Frontal cortex (tissue), 4 donors: ENCODE measurements around the gene MYG1. TPM values are rescaled to one million over a fixed set of nuclear protein-coding genes. Genes with fewer than 3 reads are reported as not detected.
"Not testable (repeated sequence)": the region's sequence is repeated elsewhere in the genome, so short reads cannot be mapped to it uniquely, and the experiment has no call there.

Experiments used
- DNase-seq, 2 donors: peaks; one replicate each; pipeline ENCODE4 v3.0.0; 2012; ENCODE audit warnings: low spot score in 2 of 2
- FAIRE-seq: peaks from 2 replicates; lab custom pipeline; 2012; peaks lifted over from hg19 to GRCh38; lab: Jason Lieb, UNC
- total RNA-seq: library from RNA; depleted of rRNA; stranded (reverse); fragments of >200 nt; gene quantifications from one replicate; pipeline ENCODE4 v1.2.3, GENCODE V29; 2014
- donor health status: control.
- donor health status: control.
- donor health status: control.

Gene MYG1
- total RNA-seq, 1 donor from 2014 or later: 45.7 TPM

GRCh38 chr12:53279888-53280498, 19.5 kb upstream of the MYG1 start:
- no peak for DNase-seq
- no peak for FAIRE-seq

- FAIRE-seq: no peak
Observed at GRCh38 chr12:53286448-53286847, 13.0 kb upstream of the MYG1 start.

DNA sequence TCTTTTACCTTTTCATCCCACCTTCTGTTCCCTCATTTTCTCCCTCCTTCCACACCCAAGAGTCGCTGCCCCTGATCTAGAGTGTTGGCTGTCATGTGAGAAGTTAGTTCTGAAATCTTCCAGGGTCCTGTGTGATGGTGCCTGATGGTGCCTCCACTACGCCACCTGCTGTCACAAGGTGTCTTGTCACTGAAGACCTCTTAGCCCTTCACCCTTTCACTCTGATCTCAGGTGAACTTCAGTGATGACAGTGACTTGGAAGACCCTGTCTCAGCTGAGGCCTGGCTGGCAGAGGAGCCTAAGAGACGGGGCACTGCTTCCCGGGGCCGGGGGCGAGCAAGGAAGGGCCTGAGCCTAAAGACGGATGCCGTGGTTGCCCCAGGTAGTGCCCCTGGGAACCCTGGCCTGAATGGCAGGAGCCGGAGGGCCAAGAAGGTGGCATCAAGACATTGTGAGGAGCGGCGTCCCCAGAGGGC, 11.7 kb upstream of the MYG1 start:
- DNase-seq (peak; percentile 52 to 75), FAIRE-seq (no peak)

More at GRCh38 chr12:53286448-53286847, 13.0 kb upstream of the MYG1 start:
- DNase-seq: no peak

DNA sequence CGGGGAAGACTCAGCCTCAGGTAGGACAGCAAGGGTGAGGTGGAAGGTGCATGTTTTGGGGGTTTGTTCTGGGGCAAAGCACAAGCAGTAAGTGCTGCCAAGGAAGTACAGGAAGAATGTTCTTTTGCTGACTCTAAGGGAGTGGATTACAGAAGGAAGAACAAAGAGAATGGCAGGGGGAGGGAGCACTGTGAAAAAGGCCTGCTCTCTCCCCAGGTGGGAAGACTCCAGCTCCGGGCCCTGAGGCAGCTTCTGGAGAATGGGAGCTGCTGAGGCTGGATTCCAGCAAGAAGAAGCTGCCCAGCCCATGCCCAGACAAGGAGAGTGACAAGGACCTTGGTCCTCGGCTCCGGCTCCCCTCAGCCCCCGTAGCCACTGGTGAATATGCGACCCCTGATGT, 11.2 kb upstream of the MYG1 start:
- DNase-seq (no peak), FAIRE-seq (no peak)

- FAIRE-seq: no peak
Observed at GRCh38 chr12:53289891-53290290, 9.6 kb upstream of the MYG1 start.

GRCh38 chr12:53290661-53291060, 8.8 kb upstream of the MYG1 start:
- no peak for DNase-seq
- FAIRE-seq: no peak

More at GRCh38 chr12:53289891-53290290, 9.6 kb upstream of the MYG1 start:
- DNase-seq: no peak

DNA sequence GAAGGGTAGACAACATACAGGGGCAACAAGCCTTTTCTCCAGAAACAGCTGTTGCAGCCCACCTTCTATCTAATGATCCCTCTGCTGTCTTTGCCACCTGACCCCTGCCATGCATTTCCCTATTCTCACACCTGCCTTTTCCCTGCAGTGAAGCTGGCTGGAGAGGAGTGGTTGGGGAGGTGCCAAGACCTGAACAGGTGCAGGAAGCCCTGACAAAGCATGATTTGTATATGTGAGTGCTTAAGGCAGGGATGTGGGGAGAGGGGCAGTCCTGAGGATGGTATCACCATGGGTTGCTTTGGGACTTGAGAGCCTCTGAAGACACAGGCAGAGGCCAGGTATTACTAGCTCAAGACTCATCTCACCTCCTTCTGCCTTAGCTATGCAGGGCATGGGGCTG, 7.1 kb upstream of the MYG1 start:
- FAIRE-seq: no peak

GRCh38 chr12:53295070-53295890, 4.2 kb upstream of the MYG1 start, which contains the start of gene PFDN5:
Gene PFDN5 (plus strand): TSS chr12:53295542. CDS start chr12:53295568, 26 bp downstream.
- DNase-seq (peak; percentile 71 to 86), FAIRE-seq (no peak)

More for the DNA sequence above, 7.1 kb upstream of the MYG1 start:
- DNase-seq: no peak

GRCh38 chr12:53295891-53296219, 3.6 kb upstream of the MYG1 start:
- no peak for DNase-seq
- FAIRE-seq: no peak

- FAIRE-seq, DNase-seq: not testable (repeated sequence)
Observed at GRCh38 chr12:53297106-53297505, 2.4 kb upstream of the MYG1 start.

GRCh38 chr12:53298164-53298563, 1.3 kb upstream of the MYG1 start:
- FAIRE-seq (no peak), DNase-seq (no peak)

DNA sequence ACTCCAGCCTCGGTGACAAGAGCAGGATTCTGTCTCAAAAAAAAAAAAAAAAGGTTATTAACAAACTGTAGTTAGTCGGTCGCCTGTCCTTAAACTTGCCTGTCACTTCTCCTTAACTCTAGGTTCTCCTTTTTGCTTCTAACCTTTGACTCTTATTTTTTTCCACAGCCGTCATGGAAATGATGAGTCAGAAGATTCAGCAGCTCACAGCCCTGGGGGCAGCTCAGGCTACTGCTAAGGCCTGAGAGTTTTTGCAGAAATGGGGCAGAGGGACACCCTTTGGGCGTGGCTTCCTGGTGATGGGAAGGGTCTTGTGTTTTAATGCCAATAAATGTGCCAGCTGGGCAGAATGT, 418 bp upstream of the MYG1 start:
- DNase-seq (no peak), FAIRE-seq (no peak)

DNA sequence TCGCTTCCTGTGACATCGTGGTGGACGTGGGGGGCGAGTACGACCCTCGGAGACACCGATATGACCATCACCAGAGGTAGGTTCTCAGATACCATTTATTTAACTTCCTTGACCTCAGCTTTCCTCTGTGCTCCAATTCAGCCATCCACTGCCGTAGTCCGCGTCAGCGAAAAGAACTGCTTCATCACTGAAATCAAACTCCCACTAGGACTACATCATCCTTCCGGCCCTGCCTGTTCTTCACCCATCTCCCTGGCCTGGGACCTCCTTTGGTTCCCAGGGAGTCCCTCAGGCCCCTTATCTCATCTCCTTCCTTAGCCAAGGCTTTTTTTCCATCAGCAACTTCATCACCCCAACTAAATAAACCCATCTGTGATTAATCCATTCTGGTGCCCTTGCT, 692 bp downstream of the MYG1 start:
- no peak for FAIRE-seq
- no peak for DNase-seq

- DNase-seq (no peak), FAIRE-seq (no peak)
Observed at GRCh38 chr12:53302903-53303302, 3.4 kb downstream of the MYG1 start.

DNA sequence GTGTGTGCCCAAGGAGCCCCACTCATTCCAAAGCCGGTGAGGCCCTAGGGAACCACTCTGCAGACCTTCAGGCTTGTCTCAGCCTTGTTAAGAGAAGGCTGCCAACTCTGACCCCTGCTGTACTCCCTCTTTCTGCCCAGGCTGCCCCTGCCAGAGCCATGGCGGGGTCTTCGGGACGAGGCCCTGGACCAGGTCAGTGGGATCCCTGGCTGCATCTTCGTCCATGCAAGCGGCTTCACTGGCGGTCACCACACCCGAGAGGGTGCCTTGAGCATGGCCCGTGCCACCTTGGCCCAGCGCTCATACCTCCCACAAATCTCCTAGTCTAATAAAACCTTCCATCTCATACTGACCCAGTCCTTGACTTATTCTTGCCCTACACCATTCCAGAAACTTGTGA, 7.3 kb downstream of the MYG1 start:
- FAIRE-seq (no peak), DNase-seq (no peak)

GRCh38 chr12:53308276-53308675, 8.8 kb downstream of the MYG1 start:
- no peak for FAIRE-seq
- DNase-seq: no peak

DNA sequence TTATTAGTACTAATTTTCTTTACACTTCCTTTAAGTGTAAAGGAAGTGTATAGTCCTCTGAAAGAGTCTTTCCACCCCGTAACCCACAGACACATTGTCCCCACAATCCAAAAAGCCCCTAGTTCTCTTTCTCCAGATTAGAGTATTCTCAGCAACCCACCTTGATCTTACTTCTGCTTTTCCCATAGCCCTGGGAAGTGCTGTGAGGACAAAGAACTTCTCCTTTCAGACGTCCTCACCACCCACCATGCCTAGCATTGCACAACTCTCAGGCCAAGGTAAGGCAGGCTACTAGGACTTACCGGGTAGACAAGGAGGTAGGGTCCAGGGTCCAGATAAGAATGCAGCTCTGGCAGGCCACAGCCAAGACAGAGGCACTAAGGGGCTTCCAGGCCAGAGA, 14.5 kb downstream of the MYG1 start:
- DNase-seq: no peak
- no peak for FAIRE-seq

- DNase-seq: no peak
- no peak for FAIRE-seq
Observed at GRCh38 chr12:53320352-53321195, 21.1 kb downstream of the MYG1 start.

GRCh38 chr12:53324113-53324778, 24.8 kb downstream of the MYG1 start:
- DNase-seq: no peak
- FAIRE-seq: no peak
